Fibroblast of the aortic adventitia (primary cell): ENCODE results near the gene TJAP1. TPM values are rescaled to one million over a fixed set of nuclear protein-coding genes. Genes with fewer than 3 reads are reported as not detected.

ENCODE experiments used
- DNase-seq: peaks from one replicate; pipeline ENCODE4 v3.0.0-alpha.2; 2010; ENCODE audit warnings: low read depth
- H3K4me3 ChIP-seq: 2 replicates; pipeline ENCODE4 v1.5.1; 2011; ENCODE audit warnings: low read depth, mild to moderate bottlenecking, control low read depth, low read length, moderate library complexity
- total RNA-seq: library from RNA; depleted of rRNA; stranded (reverse); fragments of >200 nt; gene quantifications from 2 replicates; pipeline ENCODE4 v1.2.3, GENCODE V29; 2012; ENCODE audit warnings: low replicate concordance
- TF ChIP-seq, protein P1 (sequence below): IDR thresholded peaks from 2 replicates; pipeline ENCODE4 v1.5.1; 2011; ENCODE audit warnings: mild to moderate bottlenecking, low read length, control low read depth, inconsistent platforms; ENCODE audit not compliant: insufficient read depth

The TJAP1 gene
- total RNA-seq, 1 donor = 14.2 TPM

GRCh38 chr6:43516367-43516696, 39.0 kb downstream of the TJAP1 start:
- peak overlapping the region; percentile 96 for H3K4me3 ChIP-seq
- TF ChIP-seq, protein P1, sequence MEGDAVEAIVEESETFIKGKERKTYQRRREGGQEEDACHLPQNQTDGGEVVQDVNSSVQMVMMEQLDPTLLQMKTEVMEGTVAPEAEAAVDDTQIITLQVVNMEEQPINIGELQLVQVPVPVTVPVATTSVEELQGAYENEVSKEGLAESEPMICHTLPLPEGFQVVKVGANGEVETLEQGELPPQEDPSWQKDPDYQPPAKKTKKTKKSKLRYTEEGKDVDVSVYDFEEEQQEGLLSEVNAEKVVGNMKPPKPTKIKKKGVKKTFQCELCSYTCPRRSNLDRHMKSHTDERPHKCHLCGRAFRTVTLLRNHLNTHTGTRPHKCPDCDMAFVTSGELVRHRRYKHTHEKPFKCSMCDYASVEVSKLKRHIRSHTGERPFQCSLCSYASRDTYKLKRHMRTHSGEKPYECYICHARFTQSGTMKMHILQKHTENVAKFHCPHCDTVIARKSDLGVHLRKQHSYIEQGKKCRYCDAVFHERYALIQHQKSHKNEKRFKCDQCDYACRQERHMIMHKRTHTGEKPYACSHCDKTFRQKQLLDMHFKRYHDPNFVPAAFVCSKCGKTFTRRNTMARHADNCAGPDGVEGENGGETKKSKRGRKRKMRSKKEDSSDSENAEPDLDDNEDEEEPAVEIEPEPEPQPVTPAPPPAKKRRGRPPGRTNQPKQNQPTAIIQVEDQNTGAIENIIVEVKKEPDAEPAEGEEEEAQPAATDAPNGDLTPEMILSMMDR = no peak
- no peak for DNase-seq

DNA sequence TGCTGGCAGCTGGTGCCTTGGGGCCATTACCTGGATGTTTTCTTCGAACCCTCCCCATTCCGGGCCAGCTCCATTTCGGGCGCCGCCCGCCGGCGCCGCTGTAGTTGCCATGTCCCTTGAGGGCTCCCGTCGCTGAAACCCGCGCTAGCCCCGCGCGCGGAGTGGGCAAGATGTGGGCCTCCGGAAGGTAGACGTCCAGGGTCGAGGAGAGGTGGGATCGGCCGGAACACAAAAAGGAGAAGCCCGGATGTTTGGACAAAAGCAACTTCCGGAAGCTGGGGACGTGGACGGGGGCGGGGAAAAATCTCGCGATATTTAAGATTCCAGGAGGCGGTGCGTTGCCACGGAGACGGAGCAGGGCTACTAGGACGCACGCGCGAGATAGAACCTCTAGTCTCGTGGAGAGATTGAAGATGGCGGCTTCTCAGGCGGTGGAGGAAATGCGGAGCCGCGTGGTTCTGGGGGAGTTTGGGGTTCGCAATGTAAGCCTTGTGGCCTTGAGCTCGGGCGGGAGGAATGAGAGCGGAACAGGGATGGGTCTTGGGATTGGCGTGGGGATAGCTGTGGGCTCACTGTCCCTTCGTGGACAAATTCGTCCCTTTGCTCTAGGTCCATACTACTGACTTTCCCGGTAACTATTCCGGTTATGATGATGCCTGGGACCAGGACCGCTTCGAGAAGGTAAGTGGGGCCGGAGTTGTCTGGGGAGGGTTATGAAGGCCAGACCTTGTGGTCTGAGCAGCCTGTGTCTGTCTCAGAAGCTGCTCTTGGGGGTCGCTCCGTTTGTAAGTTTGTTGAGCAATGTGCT, 39.5 kb downstream of the TJAP1 start, which contains the start of the genes POLR1C and YIPF3:
Gene POLR1C, plus strand, starts transcription at position 393 of the 808 bp plus-strand sequence. Its CDS starts 21 bp downstream, at position 414.
Gene YIPF3, minus strand, starts transcription at position 230 of the 808 bp plus-strand sequence. Its CDS starts 119 bp downstream, at position 111.
- peak within 1 kb of the TSS; percentile 100 for H3K4me3 ChIP-seq
- DNase-seq = peak; percentile 99
- TF ChIP-seq, protein P1 = no peak

DNA sequence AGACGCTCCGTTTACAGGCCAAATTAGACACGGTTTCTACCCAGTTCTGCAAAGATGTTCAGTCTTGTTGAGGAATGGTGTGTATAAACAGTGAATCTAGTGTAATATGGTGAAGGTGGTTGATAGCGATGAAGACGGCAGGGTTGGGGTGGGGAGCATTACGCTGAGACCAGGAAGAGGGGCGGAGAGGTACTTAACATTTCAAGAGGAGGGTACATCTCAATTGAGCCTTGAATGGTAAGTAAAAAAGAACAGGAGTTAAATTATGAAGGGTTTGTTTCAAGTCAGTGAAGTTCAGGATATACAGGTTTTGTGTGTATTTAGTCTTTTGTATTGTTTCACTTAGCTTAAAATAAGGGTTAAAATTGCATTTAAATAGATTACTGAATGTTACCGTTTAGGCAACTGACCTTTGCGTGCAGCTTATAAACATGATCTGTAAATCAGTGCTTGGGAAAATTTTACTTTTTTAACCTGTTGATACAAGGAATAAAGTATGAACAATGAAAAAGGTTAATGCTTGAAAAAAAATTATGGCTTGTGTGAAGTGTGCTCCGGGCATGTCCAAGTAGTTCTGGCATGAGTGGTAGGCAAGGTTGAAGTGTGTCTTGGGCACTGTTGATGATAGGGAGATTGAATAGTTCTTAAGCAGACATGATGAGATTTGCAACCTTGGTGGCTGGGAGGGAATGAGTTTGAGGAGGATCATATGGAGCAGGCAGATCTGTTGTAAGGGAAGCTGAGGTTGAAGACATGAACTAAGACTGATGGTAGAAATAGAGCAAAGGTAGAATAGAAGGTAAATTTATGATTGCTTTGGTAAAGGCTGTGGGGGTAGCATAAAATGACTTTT, 40.4 kb downstream of the TJAP1 start:
- TF ChIP-seq, protein P1 = no peak
- H3K4me3 ChIP-seq = peak overlapping the region; percentile 100
- DNase-seq = no peak

DNA sequence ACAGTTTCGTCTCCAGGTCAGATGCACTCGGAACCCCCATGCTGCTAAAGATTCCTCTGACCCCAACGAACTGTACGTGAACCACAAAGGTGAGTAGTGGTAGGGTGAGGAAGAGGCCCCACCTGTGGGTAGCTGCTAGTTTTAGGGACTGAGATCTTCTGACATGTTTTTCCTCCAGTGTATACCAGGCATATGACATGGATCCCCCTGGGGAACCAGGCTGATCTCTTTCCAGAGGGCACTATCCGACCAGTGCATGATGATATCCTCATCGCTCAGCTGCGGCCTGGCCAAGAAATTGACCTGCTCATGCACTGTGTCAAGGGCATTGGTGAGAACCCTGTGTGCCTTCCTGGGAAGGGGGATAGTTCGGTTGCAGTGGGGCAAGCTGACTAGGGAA, 42.7 kb downstream of the TJAP1 start:
- no peak for DNase-seq
- no peak overlapping the region for H3K4me3 ChIP-seq
- TF ChIP-seq, protein P1 = no peak

DNA sequence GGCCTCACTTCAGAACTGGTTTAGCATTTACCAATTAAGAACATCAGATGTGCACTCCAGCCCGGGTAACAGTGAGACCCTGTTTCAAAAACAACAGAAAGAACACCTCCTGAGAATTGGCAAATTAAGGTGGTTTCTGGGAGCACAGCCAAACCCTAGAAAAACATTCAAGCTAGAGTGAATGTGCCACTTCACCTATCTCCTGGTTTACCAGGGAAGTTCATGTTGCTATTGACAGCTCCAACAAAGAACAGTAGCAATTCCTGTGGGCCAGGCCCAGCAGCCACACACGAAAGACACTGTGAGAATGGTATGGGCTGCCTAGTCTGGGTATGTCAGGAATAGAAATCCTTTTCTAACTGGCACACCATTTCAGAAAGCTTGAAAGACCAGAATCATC, 44.5 kb downstream of the TJAP1 start:
- H3K4me3 ChIP-seq = no peak overlapping the region
- no peak for DNase-seq
- TF ChIP-seq, protein P1 = no peak

DNA sequence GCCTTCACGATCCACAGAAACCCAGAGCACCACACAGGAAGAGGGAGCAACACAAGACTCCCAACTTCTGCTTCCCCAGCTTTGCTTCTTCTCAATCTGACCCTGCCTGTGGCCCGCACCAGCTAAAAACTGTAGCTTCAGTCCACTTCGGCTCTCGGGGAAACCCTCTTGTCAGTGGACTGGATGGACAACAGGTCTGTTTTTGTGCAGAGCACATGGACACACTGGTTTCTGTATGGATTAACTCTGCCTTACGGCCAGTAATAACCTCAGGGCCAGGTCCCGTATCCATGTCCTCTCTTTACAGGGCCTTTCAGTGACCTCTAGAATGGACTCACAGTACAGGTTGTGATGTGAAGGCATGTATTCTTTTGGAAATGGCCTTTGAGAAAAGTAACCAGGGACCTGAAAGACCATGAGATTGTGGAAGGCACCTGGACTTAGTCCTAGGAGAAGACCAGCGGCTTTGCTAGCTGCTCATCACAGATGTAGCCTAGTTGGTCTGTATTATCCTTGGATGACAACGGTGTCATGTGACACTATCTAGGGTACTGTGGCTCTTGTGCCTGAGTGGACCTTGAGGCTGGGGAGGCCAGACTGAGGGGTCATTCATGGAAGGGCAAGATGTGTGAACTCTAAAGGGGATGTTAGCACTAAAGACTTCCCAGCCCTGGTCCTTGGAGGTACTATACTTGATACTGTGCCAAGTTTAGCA, 45.3 kb downstream of the TJAP1 start:
- DNase-seq = no peak
- TF ChIP-seq, protein P1 = no peak
- no peak overlapping the region for H3K4me3 ChIP-seq
